Fibroblast of villous mesenchyme (primary cell): ENCODE data around the gene IL22RA2. TPM values are rescaled to one million over a fixed set of nuclear protein-coding genes. Genes with fewer than 3 reads are reported as not detected.

ENCODE experiments used
- DNase-seq: peaks from one replicate; pipeline ENCODE4 v3.0.0-alpha.2; 2010; ENCODE audit warnings: low read depth
- H3K4me3 ChIP-seq: 2 replicates; pipeline ENCODE4 v1.5.1; 2011; ENCODE audit warnings: low read depth, mild to moderate bottlenecking, low read length
- total RNA-seq: library from RNA; depleted of rRNA; stranded (reverse); fragments of >200 nt; gene quantifications from 2 replicates; pipeline ENCODE4 v1.2.3, GENCODE V29; 2012
- TF ChIP-seq, protein P1 (sequence below): IDR thresholded peaks from 2 replicates; pipeline ENCODE4 v1.5.1; 2012; ENCODE audit warnings: low read depth, mild to moderate bottlenecking, low read length; ENCODE audit not compliant: insufficient read depth

Gene IL22RA2, protein sequence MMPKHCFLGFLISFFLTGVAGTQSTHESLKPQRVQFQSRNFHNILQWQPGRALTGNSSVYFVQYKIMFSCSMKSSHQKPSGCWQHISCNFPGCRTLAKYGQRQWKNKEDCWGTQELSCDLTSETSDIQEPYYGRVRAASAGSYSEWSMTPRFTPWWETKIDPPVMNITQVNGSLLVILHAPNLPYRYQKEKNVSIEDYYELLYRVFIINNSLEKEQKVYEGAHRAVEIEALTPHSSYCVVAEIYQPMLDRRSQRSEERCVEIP
- not detected in 2 replicates for total RNA-seq

DNA sequence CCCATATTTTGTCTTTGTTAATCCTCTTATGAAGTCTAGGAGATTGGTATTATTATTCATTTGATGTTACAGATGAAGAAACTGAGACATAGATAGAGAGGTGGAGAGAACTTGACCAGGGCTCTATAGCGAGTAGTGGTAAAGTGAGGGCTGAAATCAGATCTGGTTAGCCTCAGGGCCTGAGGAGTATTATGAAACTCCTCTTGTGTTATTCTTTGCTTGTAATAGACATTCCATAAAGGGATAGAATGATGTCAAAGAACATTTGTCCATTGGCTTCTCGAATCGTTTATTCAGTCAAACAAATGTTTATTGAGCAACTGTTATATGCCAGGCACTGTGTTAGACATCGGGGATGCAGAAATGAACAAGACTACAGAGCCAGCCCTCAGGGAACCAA is at the start of gene IL22RA2:
IL22RA2 (minus strand) TSS at position 144 of the 400 bp plus-strand sequence. CDS start 11,895 bp downstream, outside the sequence.
- DNase-seq, result no peak
- H3K4me3 ChIP-seq, result no peak within 1 kb of the TSS
- TF ChIP-seq, protein P1, sequence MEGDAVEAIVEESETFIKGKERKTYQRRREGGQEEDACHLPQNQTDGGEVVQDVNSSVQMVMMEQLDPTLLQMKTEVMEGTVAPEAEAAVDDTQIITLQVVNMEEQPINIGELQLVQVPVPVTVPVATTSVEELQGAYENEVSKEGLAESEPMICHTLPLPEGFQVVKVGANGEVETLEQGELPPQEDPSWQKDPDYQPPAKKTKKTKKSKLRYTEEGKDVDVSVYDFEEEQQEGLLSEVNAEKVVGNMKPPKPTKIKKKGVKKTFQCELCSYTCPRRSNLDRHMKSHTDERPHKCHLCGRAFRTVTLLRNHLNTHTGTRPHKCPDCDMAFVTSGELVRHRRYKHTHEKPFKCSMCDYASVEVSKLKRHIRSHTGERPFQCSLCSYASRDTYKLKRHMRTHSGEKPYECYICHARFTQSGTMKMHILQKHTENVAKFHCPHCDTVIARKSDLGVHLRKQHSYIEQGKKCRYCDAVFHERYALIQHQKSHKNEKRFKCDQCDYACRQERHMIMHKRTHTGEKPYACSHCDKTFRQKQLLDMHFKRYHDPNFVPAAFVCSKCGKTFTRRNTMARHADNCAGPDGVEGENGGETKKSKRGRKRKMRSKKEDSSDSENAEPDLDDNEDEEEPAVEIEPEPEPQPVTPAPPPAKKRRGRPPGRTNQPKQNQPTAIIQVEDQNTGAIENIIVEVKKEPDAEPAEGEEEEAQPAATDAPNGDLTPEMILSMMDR, result no peak

GRCh38 chr6:137222381-137222780 is 48.9 kb upstream of the IL22RA2 start:
- DNase-seq, result no peak
- no peak overlapping the region for H3K4me3 ChIP-seq
- TF ChIP-seq, protein P1, result no peak

- TF ChIP-seq, protein P1, result no peak
- peak overlapping the region; percentile 86 for H3K4me3 ChIP-seq
- DNase-seq, result no peak
These were observed 46.3 kb upstream of the IL22RA2 start for GRCh38 chr6:137219664-137220252.

DNA sequence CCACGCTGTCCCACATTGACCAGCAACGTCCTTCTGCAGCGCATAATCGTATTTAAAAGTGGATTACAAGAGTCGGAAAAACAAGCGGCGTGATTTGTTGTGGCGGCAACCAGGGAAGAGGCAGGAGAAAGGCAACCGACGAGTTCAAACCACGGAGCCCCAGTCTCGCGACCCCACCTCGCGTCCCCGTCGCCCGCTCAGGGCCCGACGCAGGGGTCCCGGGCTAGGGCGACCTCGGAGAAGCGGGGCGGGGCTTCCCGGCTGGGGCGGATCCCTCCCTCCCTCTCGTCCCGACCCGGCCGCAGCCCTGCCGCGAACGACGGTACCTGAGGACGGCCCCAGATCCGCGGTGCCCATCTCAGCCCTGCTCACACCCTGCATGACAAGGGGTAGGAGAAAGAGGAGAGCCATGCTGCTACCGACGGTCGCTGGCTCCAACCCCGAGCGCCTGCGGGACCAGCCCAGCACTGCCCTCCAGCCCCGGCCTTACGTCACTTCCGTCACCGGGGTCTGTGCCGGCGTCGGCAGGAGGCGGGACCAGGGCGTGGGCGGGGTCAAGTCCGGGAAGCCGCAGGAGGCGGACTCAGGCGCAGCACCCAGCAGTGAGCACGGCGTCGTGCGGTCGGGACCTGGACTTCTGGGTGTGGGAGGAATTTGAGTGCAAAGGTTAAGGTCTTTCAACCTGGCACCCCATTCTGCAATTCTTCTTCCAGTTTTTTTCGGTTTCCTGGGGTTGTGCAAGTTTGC is 45.6 kb upstream of the IL22RA2 start, which contains the start of gene IFNGR1:
IFNGR1 (minus strand) TSS at position 469 of the 747 bp plus-strand sequence; CDS start at position 411, 58 bp downstream.
- TF ChIP-seq, protein P1, result no peak
- peak; percentile 93 for DNase-seq
- H3K4me3 ChIP-seq, result peak within 1 kb of the TSS; percentile 86

DNA sequence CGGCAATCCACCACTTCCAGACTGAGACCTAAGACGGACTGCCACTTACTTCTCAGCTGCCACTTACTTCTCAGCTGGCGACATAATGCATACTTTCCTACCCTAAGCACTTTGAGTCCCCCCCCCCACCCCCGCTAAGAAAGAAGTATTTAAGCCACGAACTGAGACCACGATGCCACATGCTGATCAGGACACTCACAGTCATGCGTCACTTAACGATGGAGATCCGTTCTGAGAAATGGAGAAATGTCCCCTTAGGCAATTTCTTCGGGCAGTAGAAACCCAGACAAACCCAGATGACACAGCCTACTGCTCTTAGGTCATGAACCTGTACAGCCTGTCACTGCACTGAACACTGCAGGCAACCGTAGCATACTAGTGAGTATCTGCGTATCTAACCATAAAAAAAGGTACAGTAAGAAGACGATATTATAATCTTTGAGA is 45.1 kb upstream of the IL22RA2 start:
- TF ChIP-seq, protein P1, result no peak
- peak; percentile 76 for DNase-seq
- peak overlapping the region; percentile 86 for H3K4me3 ChIP-seq

DNA sequence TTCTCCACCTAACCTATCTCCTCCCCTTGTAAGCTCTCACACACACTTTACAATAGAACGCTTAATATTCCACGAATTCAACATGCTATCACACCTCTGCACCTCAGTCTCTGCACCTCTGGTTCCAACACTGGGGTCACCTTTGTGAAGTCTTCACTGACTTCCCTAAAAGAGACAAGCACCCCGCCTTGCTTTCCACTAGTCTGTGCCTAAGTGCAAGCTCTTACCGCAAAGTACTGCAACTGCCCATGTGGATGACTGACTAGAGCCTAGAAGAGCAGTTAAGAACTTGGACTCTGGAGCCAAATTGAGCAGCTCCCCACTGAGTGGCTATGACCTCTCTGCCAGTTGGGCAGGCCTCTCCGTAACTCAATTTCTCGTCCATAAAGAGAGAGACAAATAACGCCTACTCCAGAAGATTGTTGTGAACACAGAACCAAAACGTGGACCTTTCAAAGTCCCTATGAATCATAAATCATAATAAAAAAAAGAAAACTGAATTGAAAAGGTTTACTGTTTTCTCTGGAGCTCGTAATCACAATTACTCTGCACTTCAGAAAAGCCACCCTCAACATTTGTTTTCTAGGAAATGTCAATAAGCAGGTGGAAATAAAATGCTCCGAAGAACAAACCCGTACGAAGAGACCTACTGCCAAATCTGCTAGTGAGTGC is 44.5 kb upstream of the IL22RA2 start:
- peak; percentile 47 for DNase-seq
- TF ChIP-seq, protein P1, result no peak
- H3K4me3 ChIP-seq, result peak overlapping the region; percentile 86
